Measurements from ENCODE around the gene DPP10. TPM values are rescaled to one million over a fixed set of nuclear protein-coding genes. Genes with fewer than 3 reads are reported as not detected.

Gene DPP10
- total RNA-seq, 1 donor from 2014 or later, result 6.5 TPM

- Mint-ChIP-seq H3K4me3 (no peak overlapping the region), H3K27me3 (ENCODE audit: insufficient read depth, low read depth) (no peaks in the 10 kb centered on the region), H3K9me3 (no peaks in the 10 kb centered on the region), H3K27ac (no peak overlapping the region), H3K4me1 (peaks cover 6% of the 10 kb centered on the region), H3K36me3 (no peaks in the 10 kb centered on the region)
- H3K4me2 ChIP-seq, result no peak overlapping the region
- H3F3A ChIP-seq (ENCODE audit: low read depth), result no peaks in the 10 kb centered on the region
- DNase-seq (ENCODE audit: low spot score), result no peak
- H4K20me1 ChIP-seq (ENCODE audit: low read depth), result no peaks in the 10 kb centered on the region
- no peaks in the 10 kb centered on the region for H3K4me1 ChIP-seq
- no peak overlapping the region for H2AFZ ChIP-seq (replicated peaks)
- H3K36me3 ChIP-seq, result no peaks in the 10 kb centered on the region
- H3K27ac ChIP-seq, result no peak overlapping the region
- H3K9me3 ChIP-seq (ENCODE audit: low read depth), result no peaks in the 10 kb centered on the region
- H3K9ac ChIP-seq, result no peak overlapping the region
- TF ChIP-seq EZH2phosphoT487 (IDR thresholded peaks at IDR 0.05) (no peak), EZH2 (IDR thresholded peaks at IDR 0.05) (no peak), CTCF (IDR thresholded peaks at IDR 0.05) (no peak)
- no peaks in the 10 kb centered on the region for H3K79me2 ChIP-seq (ENCODE audit: low read depth)
- no peak overlapping the region for H3K4me3 ChIP-seq
- no peaks in the 10 kb centered on the region for H3K27me3 ChIP-seq
Measured at GRCh38 chr2:115610888-115611287, 1168.4 kb downstream of the DPP10 start.

GRCh38 chr2:115624332-115624731 is 1181.9 kb downstream of the DPP10 start:
- no peaks in the 10 kb centered on the region for H3K27me3 ChIP-seq
- no peaks in the 10 kb centered on the region for H3K36me3 ChIP-seq
- no peaks in the 10 kb centered on the region for H3K9me3 ChIP-seq (ENCODE audit: low read depth)
- DNase-seq (ENCODE audit: low spot score), result no peak
- Mint-ChIP-seq H3K27ac (no peak overlapping the region), H3K9me3 (no peaks in the 10 kb centered on the region), H3K27me3 (ENCODE audit: insufficient read depth, low read depth) (no peaks in the 10 kb centered on the region), H3K36me3 (no peaks in the 10 kb centered on the region), H3K4me3 (no peak overlapping the region), H3K4me1 (peaks cover 10% of the 10 kb centered on the region)
- no peak overlapping the region for H3K27ac ChIP-seq
- no peaks in the 10 kb centered on the region for H3K4me1 ChIP-seq
- H2AFZ ChIP-seq (replicated peaks), result no peak overlapping the region
- H4K20me1 ChIP-seq (ENCODE audit: low read depth), result no peaks in the 10 kb centered on the region
- no peaks in the 10 kb centered on the region for H3F3A ChIP-seq (ENCODE audit: low read depth)
- no peak overlapping the region for H3K4me2 ChIP-seq
- H3K9ac ChIP-seq, result no peak overlapping the region
- H3K79me2 ChIP-seq (ENCODE audit: low read depth), result no peaks in the 10 kb centered on the region
- H3K4me3 ChIP-seq, result no peak overlapping the region
- TF ChIP-seq EZH2 (IDR thresholded peaks at IDR 0.05) (no peak), CTCF (IDR thresholded peaks at IDR 0.05) (no peak), EZH2phosphoT487 (IDR thresholded peaks at IDR 0.05) (no peak)

GRCh38 chr2:115634578-115634977 is 1192.1 kb downstream of the DPP10 start:
- Histone ChIP-seq H3K27ac (no peak overlapping the region), H3K4me3 (no peak overlapping the region), H2AFZ (replicated peaks) (no peak overlapping the region), H3K79me2 (ENCODE audit: low read depth) (no peaks in the 10 kb centered on the region), H3K9me3 (ENCODE audit: low read depth) (no peaks in the 10 kb centered on the region), H3K36me3 (peaks cover 3% of the 10 kb centered on the region), H3K4me1 (no peaks in the 10 kb centered on the region), H3F3A (ENCODE audit: low read depth) (no peaks in the 10 kb centered on the region), H3K27me3 (no peaks in the 10 kb centered on the region), H4K20me1 (ENCODE audit: low read depth) (no peaks in the 10 kb centered on the region), H3K4me2 (no peak overlapping the region), H3K9ac (no peak overlapping the region)
- H3K4me3 Mint-ChIP-seq, result no peak overlapping the region
- no peak overlapping the region for H3K27ac Mint-ChIP-seq
- H3K36me3 Mint-ChIP-seq, result peaks cover 5% of the 10 kb centered on the region
- DNase-seq (ENCODE audit: low spot score), result peak; percentile 4
- peaks cover 17% of the 10 kb centered on the region for H3K9me3 Mint-ChIP-seq
- no peak for TF ChIP-seq EZH2phosphoT487 (IDR thresholded peaks at IDR 0.05)
- no peak for TF ChIP-seq EZH2 (IDR thresholded peaks at IDR 0.05)
- TF ChIP-seq CTCF (IDR thresholded peaks at IDR 0.05), result no peak
- peaks cover 4% of the 10 kb centered on the region for H3K4me1 Mint-ChIP-seq
- H3K27me3 Mint-ChIP-seq (ENCODE audit: insufficient read depth, low read depth), result no peaks in the 10 kb centered on the region

Measured in neural progenitor cell (in vitro differentiated cells).